Esophagus muscularis mucosa (tissue), 4 donors: ENCODE measurements around the gene DNAI1.

Source experiments
- EP300 ChIP-seq: sonication (generic); formaldehyde crosslinking; IDR thresholded peaks from one replicate; pipeline ENCODE4 v1.6.1; 2017; ENCODE audit warnings: antibody characterized with exemption
- POLR2A ChIP-seq: fragments of 450-650 bp; IDR thresholded peaks from one replicate; pipeline ENCODE4 v1.6.1; 2017; ENCODE audit warnings: antibody characterized with exemption, moderate library complexity, mild to moderate bottlenecking, low read depth
- POLR2AphosphoS5 ChIP-seq, 2 donors: sonication (generic); formaldehyde crosslinking; IDR thresholded peaks; one replicate each; pipeline ENCODE4 v1.6.1; 2017; ENCODE audit warnings: antibody characterized with exemption in 2 of 2
- TF ChIP-seq, protein P1 (sequence below), 3 experiments: fragments of 200-600 bp in 2 of 3; fragments of 450-650 bp in 1 of 3; sonication (generic) in 2 of 3; IDR thresholded peaks; one replicate each; pipeline ENCODE4 v1.5.1; 2017 to 2019; ENCODE audit warnings: antibody characterized with exemption in 3 of 3, mild to moderate bottlenecking in 2 of 3, moderate library complexity in 1 of 3

DNA sequence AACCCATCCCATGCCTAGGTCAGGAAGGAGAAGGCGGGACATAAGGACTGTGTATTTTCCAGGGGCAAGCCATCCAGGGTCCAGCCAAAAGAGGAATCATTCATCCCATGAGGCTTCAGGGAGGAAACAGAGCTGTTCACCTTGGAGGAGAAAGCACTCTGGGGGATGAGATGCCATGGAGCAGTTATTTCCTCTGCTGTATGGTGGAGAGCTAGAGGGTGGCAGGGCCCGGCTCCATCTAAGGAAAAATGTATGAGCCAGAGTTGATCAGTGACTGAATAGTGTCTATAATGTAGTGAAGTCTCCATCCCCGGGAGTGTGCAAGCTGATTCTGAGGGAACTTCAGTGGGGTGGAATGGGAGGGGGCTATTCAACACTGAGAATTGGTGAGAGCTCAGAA, 56.2 kb downstream of the DNAI1 start:
- TF ChIP-seq, protein P1, sequence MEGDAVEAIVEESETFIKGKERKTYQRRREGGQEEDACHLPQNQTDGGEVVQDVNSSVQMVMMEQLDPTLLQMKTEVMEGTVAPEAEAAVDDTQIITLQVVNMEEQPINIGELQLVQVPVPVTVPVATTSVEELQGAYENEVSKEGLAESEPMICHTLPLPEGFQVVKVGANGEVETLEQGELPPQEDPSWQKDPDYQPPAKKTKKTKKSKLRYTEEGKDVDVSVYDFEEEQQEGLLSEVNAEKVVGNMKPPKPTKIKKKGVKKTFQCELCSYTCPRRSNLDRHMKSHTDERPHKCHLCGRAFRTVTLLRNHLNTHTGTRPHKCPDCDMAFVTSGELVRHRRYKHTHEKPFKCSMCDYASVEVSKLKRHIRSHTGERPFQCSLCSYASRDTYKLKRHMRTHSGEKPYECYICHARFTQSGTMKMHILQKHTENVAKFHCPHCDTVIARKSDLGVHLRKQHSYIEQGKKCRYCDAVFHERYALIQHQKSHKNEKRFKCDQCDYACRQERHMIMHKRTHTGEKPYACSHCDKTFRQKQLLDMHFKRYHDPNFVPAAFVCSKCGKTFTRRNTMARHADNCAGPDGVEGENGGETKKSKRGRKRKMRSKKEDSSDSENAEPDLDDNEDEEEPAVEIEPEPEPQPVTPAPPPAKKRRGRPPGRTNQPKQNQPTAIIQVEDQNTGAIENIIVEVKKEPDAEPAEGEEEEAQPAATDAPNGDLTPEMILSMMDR (IDR thresholded peaks at IDR 0.05) = no peak
- no peak for TF ChIP-seq POLR2A
- no peak for TF ChIP-seq EP300
- no peak for TF ChIP-seq POLR2AphosphoS5 (IDR thresholded peaks at IDR 0.05)
